Caki2 (cell line): ENCODE measurements around the gene LIG3. TPM values are rescaled to one million over a fixed set of nuclear protein-coding genes. Genes with fewer than 3 reads are reported as not detected.
"Not testable (repeated sequence)": the region's sequence is repeated elsewhere in the genome, so short reads cannot be mapped to it uniquely, and the experiment has no call there.

Source experiments
- DNase-seq: peaks from one replicate; pipeline ENCODE4 v3.0.0-alpha.2; 2015; ENCODE audit warnings: low read depth
- in situ Hi-C: cut with HindIII; loops from 2 replicates; pipeline ENCODE4 v1.10.0; 2016; ENCODE audit warnings: low sequenced_read_pairs, low pct_unique_long_range_greater_than_20kb, mixed read lengths
- total RNA-seq: library from RNA; depleted of rRNA; stranded (reverse); fragments of >200 nt; shearing (Covaris generic); gene quantifications from 2 replicates; pipeline ENCODE4 v1.2.3, GENCODE V29; 2014; ENCODE audit warnings: low replicate concordance

LIG3 gene
- total RNA-seq, 1 experiment from 2014 or later: 42.1 TPM

GRCh38 chr17:35022536-35023063, 42.3 kb downstream of the LIG3 start:
- in situ Hi-C loops: no loop called here
- peak; percentile 89 for DNase-seq

GRCh38 chr17:35023538-35023937, 43.2 kb downstream of the LIG3 start:
- in situ Hi-C loops: no loop called here
- DNase-seq: no peak

GRCh38 chr17:35025541-35025940, 45.2 kb downstream of the LIG3 start:
- in situ Hi-C loops: no loop called here
- no peak for DNase-seq

GRCh38 chr17:35028097-35028496, 47.8 kb downstream of the LIG3 start:
- in situ Hi-C loops: not testable (repeated sequence)

GRCh38 chr17:35028531-35029262, 48.4 kb downstream of the LIG3 start:
- in situ Hi-C loops: no loop called here
- DNase-seq: peak; percentile 57

More at GRCh38 chr17:35028097-35028496, 47.8 kb downstream of the LIG3 start:
- DNase-seq: not testable (repeated sequence)

GRCh38 chr17:35030780-35031179, 50.5 kb downstream of the LIG3 start:
- in situ Hi-C loops: no loop called here
- no peak for DNase-seq

- in situ Hi-C loops: no loop called here
- no peak for DNase-seq
These were observed 58.1 kb downstream of the LIG3 start for GRCh38 chr17:35038453-35038852.

- in situ Hi-C loops: no loop called here
- no peak for DNase-seq
These were observed 61.1 kb downstream of the LIG3 start for GRCh38 chr17:35041390-35041789.

- in situ Hi-C loops: no loop called here
- no peak for DNase-seq
These were observed 63.9 kb downstream of the LIG3 start for GRCh38 chr17:35044181-35044580.

GRCh38 chr17:35045458-35045979, 65.2 kb downstream of the LIG3 start:
- DNase-seq, in situ Hi-C loops: not testable (repeated sequence)

- DNase-seq: no peak
- in situ Hi-C loops: no loop called here
These were observed 65.9 kb downstream of the LIG3 start for GRCh38 chr17:35046245-35046644.

- in situ Hi-C loops: no loop called here
- DNase-seq: peak; percentile 75
These were observed 66.5 kb downstream of the LIG3 start for GRCh38 chr17:35046740-35047283.

GRCh38 chr17:35048685-35049379, 68.5 kb downstream of the LIG3 start:
- in situ Hi-C loops: no loop called here

GRCh38 chr17:35050170-35050569, 69.9 kb downstream of the LIG3 start:
- no peak for DNase-seq
- in situ Hi-C loops: no loop called here

More at GRCh38 chr17:35048685-35049379, 68.5 kb downstream of the LIG3 start:
- DNase-seq: no peak

GRCh38 chr17:35051183-35051578, 70.9 kb downstream of the LIG3 start:
- peak; percentile 41 for DNase-seq
- in situ Hi-C loops: no loop called here

GRCh38 chr17:35051579-35052240, 71.4 kb downstream of the LIG3 start:
- no peak for DNase-seq
- in situ Hi-C loops: no loop called here

GRCh38 chr17:35052241-35052610, 71.9 kb downstream of the LIG3 start:
- DNase-seq: no peak
- in situ Hi-C loops: no loop called here

GRCh38 chr17:35052780-35053179, 72.5 kb downstream of the LIG3 start:
- no peak for DNase-seq
- in situ Hi-C loops: no loop called here
